GM10266 (cell line): Measurements from ENCODE around the gene TNFAIP1.

ENCODE experiments used
- DNase-seq: peaks from one replicate; pipeline ENCODE4 v3.0.0; 2012; ENCODE audit errors: extremely low spot score
- TF ChIP-seq, protein P1 (sequence below): IDR thresholded peaks from 2 replicates; pipeline ENCODE4 v1.5.1; 2012; ENCODE audit warnings: mild to moderate bottlenecking, low read depth; ENCODE audit not compliant: control insufficient read depth, insufficient read depth; ENCODE audit errors: missing control alignments

Gene TNFAIP1

GRCh38 chr17:28368915-28369683 lies 33.5 kb downstream of the TNFAIP1 start:
- TF ChIP-seq, protein P1, sequence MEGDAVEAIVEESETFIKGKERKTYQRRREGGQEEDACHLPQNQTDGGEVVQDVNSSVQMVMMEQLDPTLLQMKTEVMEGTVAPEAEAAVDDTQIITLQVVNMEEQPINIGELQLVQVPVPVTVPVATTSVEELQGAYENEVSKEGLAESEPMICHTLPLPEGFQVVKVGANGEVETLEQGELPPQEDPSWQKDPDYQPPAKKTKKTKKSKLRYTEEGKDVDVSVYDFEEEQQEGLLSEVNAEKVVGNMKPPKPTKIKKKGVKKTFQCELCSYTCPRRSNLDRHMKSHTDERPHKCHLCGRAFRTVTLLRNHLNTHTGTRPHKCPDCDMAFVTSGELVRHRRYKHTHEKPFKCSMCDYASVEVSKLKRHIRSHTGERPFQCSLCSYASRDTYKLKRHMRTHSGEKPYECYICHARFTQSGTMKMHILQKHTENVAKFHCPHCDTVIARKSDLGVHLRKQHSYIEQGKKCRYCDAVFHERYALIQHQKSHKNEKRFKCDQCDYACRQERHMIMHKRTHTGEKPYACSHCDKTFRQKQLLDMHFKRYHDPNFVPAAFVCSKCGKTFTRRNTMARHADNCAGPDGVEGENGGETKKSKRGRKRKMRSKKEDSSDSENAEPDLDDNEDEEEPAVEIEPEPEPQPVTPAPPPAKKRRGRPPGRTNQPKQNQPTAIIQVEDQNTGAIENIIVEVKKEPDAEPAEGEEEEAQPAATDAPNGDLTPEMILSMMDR = no peak
- DNase-seq = no peak

GRCh38 chr17:28369684-28370034 lies 34.1 kb downstream of the TNFAIP1 start:
- TF ChIP-seq, protein P1 = no peak
- DNase-seq = no peak

DNA sequence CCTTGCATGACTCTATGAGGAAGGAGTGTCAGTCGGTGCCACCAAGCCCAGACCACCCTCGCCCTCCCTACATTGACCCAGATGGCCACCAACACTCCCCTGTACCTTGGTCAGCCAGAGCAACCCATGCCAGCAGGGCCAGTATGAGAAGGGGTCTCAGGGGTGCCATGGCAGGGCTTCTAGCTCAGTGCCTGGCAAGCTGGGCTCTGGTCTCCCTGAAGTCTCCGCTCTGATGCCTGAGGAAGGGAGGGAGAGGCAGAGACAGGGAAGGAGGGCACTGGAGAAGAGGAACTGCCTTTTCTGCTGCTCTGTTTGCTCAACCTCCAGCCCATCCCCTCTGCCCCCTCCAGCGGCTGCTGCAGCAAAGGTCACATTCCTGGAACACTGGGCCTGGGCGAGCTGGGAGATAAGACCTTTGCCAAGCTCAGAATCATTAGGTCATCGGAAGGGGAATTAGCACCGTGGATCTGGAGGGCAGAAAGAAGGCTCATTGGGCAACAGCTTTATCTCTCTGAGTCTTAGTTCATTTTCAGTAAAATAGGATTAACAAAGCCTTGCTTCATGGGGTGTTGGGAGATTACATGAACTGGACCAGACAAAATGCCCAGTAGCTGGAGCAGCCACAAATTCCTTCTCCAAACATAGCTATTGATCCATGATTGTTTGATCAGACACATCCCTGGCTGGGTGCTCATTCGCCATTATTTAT lies 34.6 kb downstream of the TNFAIP1 start, which contains the start of gene VTN:
Gene VTN (minus strand): TSS at position 273 of the 709 bp plus-strand sequence. CDS start 104 bp downstream, at position 169.
- DNase-seq = no peak
- TF ChIP-seq, protein P1 = no peak

DNA sequence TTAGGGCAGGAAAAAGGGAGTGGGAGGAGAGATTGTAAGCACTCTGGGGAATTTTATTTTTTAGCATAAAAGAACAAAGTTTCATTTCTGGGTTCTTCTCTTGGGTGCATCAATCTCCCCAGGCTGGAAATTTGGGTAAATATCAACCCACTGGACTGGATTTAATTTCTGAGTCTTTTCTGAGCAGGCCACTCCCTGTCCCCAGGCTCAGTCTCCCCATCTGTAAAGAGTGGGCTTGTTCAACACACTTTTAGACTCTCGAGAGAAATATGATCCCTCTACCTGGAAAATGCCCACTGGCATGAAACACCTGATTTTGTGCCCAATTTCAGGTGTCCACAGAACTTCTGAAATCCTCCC lies 35.2 kb downstream of the TNFAIP1 start:
- TF ChIP-seq, protein P1 = no peak
- no peak for DNase-seq

DNA sequence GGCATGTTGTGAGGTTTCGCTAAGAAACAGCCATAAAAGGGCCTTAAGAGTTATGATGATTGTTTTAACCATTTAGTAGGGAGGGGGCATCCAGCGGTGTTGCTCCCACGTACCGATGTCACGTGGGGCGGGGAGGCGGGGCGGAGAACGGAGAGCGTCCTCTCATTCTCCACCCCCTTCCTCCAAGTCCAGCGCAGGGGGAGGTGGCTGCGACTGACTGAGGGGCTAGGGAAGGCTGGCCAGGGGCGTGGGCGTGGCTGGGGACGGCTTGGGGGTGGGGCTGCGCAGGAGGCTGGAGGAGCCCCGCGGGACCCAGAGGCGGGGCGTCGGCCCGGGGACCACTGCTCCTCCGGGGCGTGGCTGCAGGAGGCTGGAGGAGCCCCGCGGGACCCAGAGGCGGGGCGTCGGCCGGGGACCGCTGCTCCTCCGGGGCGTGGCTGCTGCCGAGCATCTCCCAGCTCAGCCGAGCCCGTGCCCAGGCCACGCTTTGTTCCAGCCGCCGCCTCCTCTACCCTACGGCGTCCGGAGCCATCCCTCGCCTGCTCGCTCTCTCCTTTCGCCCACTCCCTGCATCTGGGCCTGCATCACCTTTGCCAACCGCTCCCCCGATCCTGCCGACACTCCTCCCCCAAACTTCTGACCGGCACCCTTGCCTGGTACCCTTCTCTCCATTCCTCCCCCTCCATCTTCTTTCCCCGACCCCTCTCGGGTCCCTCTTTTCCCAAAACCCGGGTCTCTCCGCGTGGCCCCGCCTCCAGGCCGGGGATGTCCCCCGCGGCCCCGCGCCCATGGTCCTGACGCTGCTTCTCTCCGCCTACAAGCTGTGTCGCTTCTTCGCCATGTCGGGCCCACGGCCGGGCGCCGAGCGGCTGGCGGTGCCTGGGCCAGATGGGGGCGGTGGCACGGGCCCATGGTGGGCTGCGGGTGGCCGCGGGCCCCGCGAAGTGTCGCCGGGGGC lies 36.0 kb downstream of the TNFAIP1 start, which contains the start of gene SARM1:
Gene SARM1 (plus strand): TSS at position 450 of the 958 bp plus-strand sequence. CDS start 339 bp downstream, at position 789.
- peak; percentile 98 for DNase-seq
- TF ChIP-seq, protein P1 = no peak

- TF ChIP-seq, protein P1 = no peak
- peak; percentile 55 for DNase-seq
Observed at GRCh38 chr17:28372203-28372944, 36.8 kb downstream of the TNFAIP1 start.
